ENCODE measurements around the gene IFI44L.
A peak's percentile ranks its signal among the peaks of the same experiment; 100 is the strongest.

Gene IFI44L

GRCh38 chr1:78619803-78620579, at the start of gene IFI44L:
Gene IFI44L, plus strand, starts transcription at chr1:78620448. Its CDS starts 7,468 bp downstream, at chr1:78627916.
- DNase-seq (ENCODE audit: low read depth) = peak; percentile 13

- no peak for DNase-seq (ENCODE audit: low read depth)
Measured at GRCh38 chr1:78570539-78570938, 49.7 kb upstream of the IFI44L start.

- no peak for DNase-seq (ENCODE audit: low read depth)
Measured at GRCh38 chr1:78577257-78578100, 42.8 kb upstream of the IFI44L start.

GRCh38 chr1:78586572-78586971, 33.7 kb upstream of the IFI44L start:
- DNase-seq (ENCODE audit: low read depth) = no peak

- DNase-seq (ENCODE audit: low read depth) = no peak
Measured at GRCh38 chr1:78587211-78587610, 33.0 kb upstream of the IFI44L start.

- no peak for DNase-seq (ENCODE audit: low read depth)
Measured at GRCh38 chr1:78591971-78592370, 28.3 kb upstream of the IFI44L start.

- DNase-seq (ENCODE audit: low read depth) = no peak
Measured at GRCh38 chr1:78599294-78599693, 21.0 kb upstream of the IFI44L start.

GRCh38 chr1:78601068-78601467, 19.2 kb upstream of the IFI44L start:
- DNase-seq (ENCODE audit: low read depth) = no peak

- no peak for DNase-seq (ENCODE audit: low read depth)
Measured at GRCh38 chr1:78603206-78603605, 17.0 kb upstream of the IFI44L start.

GRCh38 chr1:78604643-78605042, 15.6 kb upstream of the IFI44L start:
- no peak for DNase-seq (ENCODE audit: low read depth)

- DNase-seq (ENCODE audit: low read depth) = no peak
Measured at GRCh38 chr1:78606274-78606673, 14.0 kb upstream of the IFI44L start.

GRCh38 chr1:78607334-78607927, 12.8 kb upstream of the IFI44L start:
- no peak for DNase-seq (ENCODE audit: low read depth)

- no peak for DNase-seq (ENCODE audit: low read depth)
Measured at GRCh38 chr1:78607944-78608343, 12.3 kb upstream of the IFI44L start.

GRCh38 chr1:78617615-78618026, 2.6 kb upstream of the IFI44L start:
- DNase-seq (ENCODE audit: low read depth) = no peak

GRCh38 chr1:78619032-78619431, 1.2 kb upstream of the IFI44L start:
- no peak for DNase-seq (ENCODE audit: low read depth)

- DNase-seq (ENCODE audit: low read depth) = no peak
Measured at GRCh38 chr1:78619446-78619802, 824 bp upstream of the IFI44L start.

- DNase-seq (ENCODE audit: low read depth) = no peak
Measured at GRCh38 chr1:78620666-78621065, 418 bp downstream of the IFI44L start.

- DNase-seq (ENCODE audit: low read depth) = no peak
Measured at GRCh38 chr1:78622548-78622947, 2.3 kb downstream of the IFI44L start.

- DNase-seq (ENCODE audit: low read depth) = no peak
Measured at GRCh38 chr1:78624035-78624434, 3.8 kb downstream of the IFI44L start.

- DNase-seq (ENCODE audit: low read depth) = no peak
Measured at GRCh38 chr1:78627321-78627720, 7.1 kb downstream of the IFI44L start.

- no peak for DNase-seq (ENCODE audit: low read depth)
Measured at GRCh38 chr1:78630600-78630999, 10.4 kb downstream of the IFI44L start.

GRCh38 chr1:78633209-78633608, 13.0 kb downstream of the IFI44L start:
- no peak for DNase-seq (ENCODE audit: low read depth)

- no peak for DNase-seq (ENCODE audit: low read depth)
Measured at GRCh38 chr1:78640462-78640861, 20.2 kb downstream of the IFI44L start.

Data from stimulated activated CD8-positive, alpha-beta memory T cell treated with anti-CD3 and anti-CD28 coated beads, Interleukin-15, amount 100 ng/mL, for 24 hours (primary cell).